Upper lobe of left lung (tissue), 4 donors: ENCODE measurements around the gene OR10AD1.

ENCODE experiments used
- POLR2A ChIP-seq, 4 donors: fragments of 450-650 bp; IDR thresholded peaks; one replicate each; pipeline ENCODE4 v1.5.1; 2016 to 2017; ENCODE audit warnings: antibody characterized with exemption in 4 of 4, mild to moderate bottlenecking in 2 of 4
- TF ChIP-seq, protein P1 (sequence below), 6 experiments: fragments of 450-650 bp in 4 of 6; fragments of 200-600 bp in 2 of 6; sonication (generic) in 2 of 6; IDR thresholded peaks; one replicate each; pipeline ENCODE4 v1.5.1; 2016 to 2019; ENCODE audit warnings: antibody characterized with exemption in 6 of 6

DNA sequence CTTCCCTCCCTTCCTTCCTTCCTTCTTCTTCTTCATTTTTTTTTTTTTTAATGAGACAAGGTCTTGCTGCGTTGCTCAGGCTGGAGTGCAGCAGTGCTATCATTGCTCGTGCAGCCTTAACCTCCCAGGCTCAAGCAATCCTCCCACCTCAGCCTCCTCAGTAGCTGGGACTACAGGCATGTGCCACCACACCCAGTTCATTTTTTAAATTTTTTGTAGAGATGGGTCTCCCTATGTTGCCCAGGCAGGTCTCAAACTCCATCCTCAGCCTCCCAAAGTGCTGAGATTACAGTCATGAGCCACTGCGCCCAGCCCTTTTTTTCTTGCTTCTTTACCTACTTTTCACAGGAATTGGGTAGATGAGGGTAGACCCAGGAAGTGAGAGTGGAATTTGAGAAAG lies 1.6 kb downstream of the OR10AD1 start:
- TF ChIP-seq, protein P1, sequence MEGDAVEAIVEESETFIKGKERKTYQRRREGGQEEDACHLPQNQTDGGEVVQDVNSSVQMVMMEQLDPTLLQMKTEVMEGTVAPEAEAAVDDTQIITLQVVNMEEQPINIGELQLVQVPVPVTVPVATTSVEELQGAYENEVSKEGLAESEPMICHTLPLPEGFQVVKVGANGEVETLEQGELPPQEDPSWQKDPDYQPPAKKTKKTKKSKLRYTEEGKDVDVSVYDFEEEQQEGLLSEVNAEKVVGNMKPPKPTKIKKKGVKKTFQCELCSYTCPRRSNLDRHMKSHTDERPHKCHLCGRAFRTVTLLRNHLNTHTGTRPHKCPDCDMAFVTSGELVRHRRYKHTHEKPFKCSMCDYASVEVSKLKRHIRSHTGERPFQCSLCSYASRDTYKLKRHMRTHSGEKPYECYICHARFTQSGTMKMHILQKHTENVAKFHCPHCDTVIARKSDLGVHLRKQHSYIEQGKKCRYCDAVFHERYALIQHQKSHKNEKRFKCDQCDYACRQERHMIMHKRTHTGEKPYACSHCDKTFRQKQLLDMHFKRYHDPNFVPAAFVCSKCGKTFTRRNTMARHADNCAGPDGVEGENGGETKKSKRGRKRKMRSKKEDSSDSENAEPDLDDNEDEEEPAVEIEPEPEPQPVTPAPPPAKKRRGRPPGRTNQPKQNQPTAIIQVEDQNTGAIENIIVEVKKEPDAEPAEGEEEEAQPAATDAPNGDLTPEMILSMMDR (IDR thresholded peaks at IDR 0.05), result no peak
- TF ChIP-seq POLR2A (IDR thresholded peaks at IDR 0.05), result no peak
